Measurements from ENCODE around the gene MGMT.

Gene MGMT

DNA sequence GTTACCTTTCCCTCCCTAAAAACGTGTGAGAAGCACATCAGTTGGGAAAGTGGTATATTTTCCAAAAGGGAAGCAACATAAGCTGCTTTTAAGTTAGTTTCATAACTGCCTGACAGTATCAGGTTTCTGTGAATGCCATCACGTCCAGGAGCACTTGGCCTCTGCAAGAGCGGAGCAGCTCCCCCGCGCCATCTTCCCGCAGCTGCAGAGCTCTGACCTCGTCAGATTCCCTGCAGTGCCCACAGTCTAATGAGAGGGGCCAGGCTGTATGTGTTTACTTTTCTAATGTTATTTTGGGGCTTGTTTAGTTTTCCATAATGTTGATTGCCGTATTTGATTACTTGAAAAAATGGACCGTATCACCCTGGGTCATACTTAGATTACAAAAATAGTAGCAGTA, 74.2 kb downstream of the MGMT start:
- Histone ChIP-seq H3K9me3 (replicated peaks; ENCODE audit: insufficient read depth, low read length) (no peaks in the 10 kb centered on the region), H3F3A (ENCODE audit: insufficient read depth, low read length) (no peaks in the 10 kb centered on the region), H3K9me2 (replicated peaks; ENCODE audit: insufficient read depth, low read length) (no peaks in the 10 kb centered on the region), H3K4me2 (ENCODE audit: low read depth, low read length) (no peak overlapping the region), H3K9ac (ENCODE audit: low read length) (no peak overlapping the region), H3K4me3 (ENCODE audit: low read length) (no peak overlapping the region), H3K36me3 (replicated peaks; ENCODE audit: insufficient read depth, low read length) (no peaks in the 10 kb centered on the region), H3K4me1 (ENCODE audit: low read length) (no peaks in the 10 kb centered on the region), H3K79me2 (ENCODE audit: low read length) (no peaks in the 10 kb centered on the region), H4K20me1 (ENCODE audit: insufficient read depth, low read length) (no peaks in the 10 kb centered on the region), H3K27me3 (replicated peaks; ENCODE audit: insufficient read depth, low read length) (no peaks in the 10 kb centered on the region), H3K27ac (ENCODE audit: low read length) (no peak overlapping the region), H2AFZ (ENCODE audit: low read length) (no peak overlapping the region)
- DNase-seq = no peak
- TF ChIP-seq, protein P1, sequence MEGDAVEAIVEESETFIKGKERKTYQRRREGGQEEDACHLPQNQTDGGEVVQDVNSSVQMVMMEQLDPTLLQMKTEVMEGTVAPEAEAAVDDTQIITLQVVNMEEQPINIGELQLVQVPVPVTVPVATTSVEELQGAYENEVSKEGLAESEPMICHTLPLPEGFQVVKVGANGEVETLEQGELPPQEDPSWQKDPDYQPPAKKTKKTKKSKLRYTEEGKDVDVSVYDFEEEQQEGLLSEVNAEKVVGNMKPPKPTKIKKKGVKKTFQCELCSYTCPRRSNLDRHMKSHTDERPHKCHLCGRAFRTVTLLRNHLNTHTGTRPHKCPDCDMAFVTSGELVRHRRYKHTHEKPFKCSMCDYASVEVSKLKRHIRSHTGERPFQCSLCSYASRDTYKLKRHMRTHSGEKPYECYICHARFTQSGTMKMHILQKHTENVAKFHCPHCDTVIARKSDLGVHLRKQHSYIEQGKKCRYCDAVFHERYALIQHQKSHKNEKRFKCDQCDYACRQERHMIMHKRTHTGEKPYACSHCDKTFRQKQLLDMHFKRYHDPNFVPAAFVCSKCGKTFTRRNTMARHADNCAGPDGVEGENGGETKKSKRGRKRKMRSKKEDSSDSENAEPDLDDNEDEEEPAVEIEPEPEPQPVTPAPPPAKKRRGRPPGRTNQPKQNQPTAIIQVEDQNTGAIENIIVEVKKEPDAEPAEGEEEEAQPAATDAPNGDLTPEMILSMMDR (IDR thresholded peaks at IDR 0.05; ENCODE audit: low read length) = no peak
- no peak for TF ChIP-seq EZH2 (optimal IDR thresholded peaks at IDR 0.05; ENCODE audit: low read depth, low read length)
- no peak for TF ChIP-seq EZH2phosphoT487 (IDR thresholded peaks at IDR 0.05; ENCODE audit: low read length)

DNA sequence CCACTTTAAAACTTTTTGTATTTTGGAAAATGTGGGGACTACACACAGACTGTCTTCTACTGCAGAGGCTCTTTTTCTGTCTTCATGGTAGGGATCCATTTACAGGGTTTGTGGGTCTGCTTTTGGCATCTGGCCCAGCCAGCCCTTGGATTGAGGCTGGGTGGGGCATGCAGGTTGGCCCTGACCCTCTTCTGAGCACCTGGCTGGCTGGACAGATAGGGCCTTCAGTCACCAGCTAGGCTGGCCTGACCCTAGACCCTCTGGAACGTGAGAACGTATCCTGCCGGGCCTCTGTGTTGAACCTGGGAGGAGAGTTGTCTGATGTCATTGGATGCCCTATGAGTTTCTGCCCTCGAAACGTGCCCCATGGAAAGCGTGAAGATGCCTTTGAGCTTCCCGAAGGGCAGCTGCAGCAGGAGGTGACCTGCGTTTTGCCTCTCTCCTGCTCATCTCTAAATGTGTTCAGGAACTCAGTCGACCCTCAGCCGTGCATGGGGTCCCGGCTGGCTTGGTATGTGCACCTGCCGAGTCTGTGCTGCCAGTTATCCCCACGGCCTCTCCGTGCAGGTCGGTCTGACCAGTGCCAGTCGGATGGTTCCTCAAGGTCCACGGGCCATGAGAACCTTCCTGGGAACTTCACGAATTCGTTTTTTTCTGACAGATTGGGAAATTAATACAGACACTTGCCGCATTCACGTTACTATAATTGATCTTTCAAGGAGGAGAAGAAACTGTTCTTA, 74.9 kb downstream of the MGMT start:
- no peaks in the 10 kb centered on the region for H3K9me2 ChIP-seq (replicated peaks; ENCODE audit: insufficient read depth, low read length)
- no peaks in the 10 kb centered on the region for H3K36me3 ChIP-seq (replicated peaks; ENCODE audit: insufficient read depth, low read length)
- H3F3A ChIP-seq (ENCODE audit: insufficient read depth, low read length) = no peaks in the 10 kb centered on the region
- no peak overlapping the region for H3K4me2 ChIP-seq (ENCODE audit: low read depth, low read length)
- no peak overlapping the region for H3K9ac ChIP-seq (ENCODE audit: low read length)
- H2AFZ ChIP-seq (ENCODE audit: low read length) = no peak overlapping the region
- no peaks in the 10 kb centered on the region for H4K20me1 ChIP-seq (ENCODE audit: insufficient read depth, low read length)
- H3K4me3 ChIP-seq (ENCODE audit: low read length) = no peak overlapping the region
- no peak for DNase-seq
- H3K4me1 ChIP-seq (ENCODE audit: low read length) = no peaks in the 10 kb centered on the region
- no peaks in the 10 kb centered on the region for H3K27me3 ChIP-seq (replicated peaks; ENCODE audit: insufficient read depth, low read length)
- TF ChIP-seq EZH2 (optimal IDR thresholded peaks at IDR 0.05; ENCODE audit: low read depth, low read length) (no peak), EZH2phosphoT487 (IDR thresholded peaks at IDR 0.05; ENCODE audit: low read length) (no peak)
- TF ChIP-seq, protein P1 (IDR thresholded peaks at IDR 0.05; ENCODE audit: low read length) = no peak
- no peaks in the 10 kb centered on the region for H3K9me3 ChIP-seq (replicated peaks; ENCODE audit: insufficient read depth, low read length)
- no peaks in the 10 kb centered on the region for H3K79me2 ChIP-seq (ENCODE audit: low read length)
- no peak overlapping the region for H3K27ac ChIP-seq (ENCODE audit: low read length)

DNA sequence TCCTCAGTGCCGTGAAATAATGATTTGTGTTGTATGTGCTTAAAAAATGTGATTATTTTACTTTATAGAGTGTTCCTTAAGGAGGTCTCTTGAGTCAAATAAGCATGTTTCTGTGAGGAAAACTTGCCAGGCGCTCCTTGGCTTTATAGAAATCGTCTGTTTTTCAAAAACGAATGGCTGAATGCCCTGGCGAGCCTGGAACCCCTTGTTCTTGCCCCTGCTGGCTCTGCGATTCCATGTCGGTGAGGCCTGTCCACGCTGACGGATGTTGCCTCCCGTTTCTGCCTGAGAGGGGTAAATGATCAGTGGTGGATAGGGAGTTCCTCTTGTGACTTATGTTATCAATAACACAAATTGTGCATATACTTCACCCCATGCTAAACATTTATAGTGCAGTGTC, 75.5 kb downstream of the MGMT start:
- no peak overlapping the region for H3K9ac ChIP-seq (ENCODE audit: low read length)
- no peak for DNase-seq
- H3K9me2 ChIP-seq (replicated peaks; ENCODE audit: insufficient read depth, low read length) = no peaks in the 10 kb centered on the region
- no peaks in the 10 kb centered on the region for H3K9me3 ChIP-seq (replicated peaks; ENCODE audit: insufficient read depth, low read length)
- H3K27ac ChIP-seq (ENCODE audit: low read length) = no peak overlapping the region
- TF ChIP-seq EZH2phosphoT487 (IDR thresholded peaks at IDR 0.05; ENCODE audit: low read length) (no peak), EZH2 (optimal IDR thresholded peaks at IDR 0.05; ENCODE audit: low read depth, low read length) (no peak)
- TF ChIP-seq, protein P1 (IDR thresholded peaks at IDR 0.05; ENCODE audit: low read length) = no peak
- no peaks in the 10 kb centered on the region for H3K27me3 ChIP-seq (replicated peaks; ENCODE audit: insufficient read depth, low read length)
- no peak overlapping the region for H3K4me2 ChIP-seq (ENCODE audit: low read depth, low read length)
- H3K36me3 ChIP-seq (replicated peaks; ENCODE audit: insufficient read depth, low read length) = no peaks in the 10 kb centered on the region
- H3K4me3 ChIP-seq (ENCODE audit: low read length) = no peak overlapping the region
- H3K4me1 ChIP-seq (ENCODE audit: low read length) = no peaks in the 10 kb centered on the region
- H2AFZ ChIP-seq (ENCODE audit: low read length) = no peak overlapping the region
- no peaks in the 10 kb centered on the region for H4K20me1 ChIP-seq (ENCODE audit: insufficient read depth, low read length)
- H3F3A ChIP-seq (ENCODE audit: insufficient read depth, low read length) = no peaks in the 10 kb centered on the region
- H3K79me2 ChIP-seq (ENCODE audit: low read length) = no peaks in the 10 kb centered on the region
